Left ventricle myocardium inferior (tissue), 1 donor: ENCODE measurements around the gene ZNF804B. TPM values are rescaled to one million over a fixed set of nuclear protein-coding genes. Genes with fewer than 3 reads are reported as not detected.

Experiments
- DNase-seq: peaks from one replicate; pipeline ENCODE4 v3.0.0-alpha.2; 2020
- H3K27ac ChIP-seq: fragments of 200-600 bp; replicated peaks from 2 replicates; pipeline ENCODE4 v1.8.0; 2021
- H3K27me3 ChIP-seq: fragments of 200-600 bp; 2 replicates; pipeline ENCODE4 v1.8.0; 2021; ENCODE audit warnings: low read depth
- H3K36me3 ChIP-seq: fragments of 200-600 bp; 2 replicates; pipeline ENCODE4 v1.8.0; 2021
- H3K4me1 ChIP-seq: fragments of 200-600 bp; 2 replicates; pipeline ENCODE4 v1.8.0; 2021
- H3K4me3 ChIP-seq: fragments of 200-600 bp; 2 replicates; pipeline ENCODE4 v1.8.0; 2021; ENCODE audit warnings: mild to moderate bottlenecking, moderate library complexity
- H3K9me3 ChIP-seq: fragments of 200-600 bp; replicated peaks from 2 replicates; pipeline ENCODE4 v1.8.0; 2021
- intact Hi-C: fragments of 100-400 bp; cut with micrococcal nuclease; formaldehyde crosslinking; loops from one replicate; pipeline ENCODE4 v1.11.0; 2022
- total RNA-seq: library from RNA; stranded (reverse); fragmentation: NEBNext Ultra II Directional; extraction: Animal tissue kit (Norgen Biotek cat#: 25700); gene quantifications from one replicate; pipeline ENCODE4 v1.2.1, GENCODE V29; 2021
- TF ChIP-seq, protein P1 (sequence below): fragments of 200-600 bp; IDR thresholded peaks from 2 replicates; pipeline ENCODE4 v1.8.0; 2021; ENCODE audit warnings: antibody characterized with exemption, mild to moderate bottlenecking, borderline replicate concordance
- donor health status: DM: no; HTN: yes; CAD: no; lungs with severe emphysema.

ZNF804B gene
- total RNA-seq, 1 donor from 2014 or later: not detected

DNA sequence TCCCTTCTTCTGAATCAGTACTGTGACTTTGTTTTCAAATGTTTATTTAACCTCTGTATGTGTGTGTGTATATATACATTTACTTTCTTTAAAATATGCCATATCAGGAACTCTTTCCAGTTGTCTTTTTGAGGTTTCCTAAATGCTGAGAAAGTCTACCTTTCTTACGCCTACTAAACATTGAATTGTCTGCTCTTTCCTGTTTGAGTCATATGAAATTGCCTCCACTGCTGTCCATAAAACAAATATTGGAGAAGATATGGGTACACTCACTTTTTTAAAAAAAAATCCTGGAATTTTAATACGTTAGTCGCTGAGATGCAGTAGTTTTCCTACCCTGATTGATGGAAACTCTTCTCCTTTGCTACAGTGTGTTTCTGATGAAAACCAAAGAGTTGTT, 334.8 kb downstream of the ZNF804B start:
- H3K9me3 ChIP-seq: peaks cover 3% of the 10 kb centered on the region
- intact Hi-C loops: no loop called here
- H3K27ac ChIP-seq: no peak overlapping the region
- no peak for DNase-seq
- no peaks in the 10 kb centered on the region for H3K27me3 ChIP-seq
- H3K36me3 ChIP-seq: no peaks in the 10 kb centered on the region
- H3K4me1 ChIP-seq: no peaks in the 10 kb centered on the region
- H3K4me3 ChIP-seq: no peak overlapping the region
- TF ChIP-seq, protein P1, sequence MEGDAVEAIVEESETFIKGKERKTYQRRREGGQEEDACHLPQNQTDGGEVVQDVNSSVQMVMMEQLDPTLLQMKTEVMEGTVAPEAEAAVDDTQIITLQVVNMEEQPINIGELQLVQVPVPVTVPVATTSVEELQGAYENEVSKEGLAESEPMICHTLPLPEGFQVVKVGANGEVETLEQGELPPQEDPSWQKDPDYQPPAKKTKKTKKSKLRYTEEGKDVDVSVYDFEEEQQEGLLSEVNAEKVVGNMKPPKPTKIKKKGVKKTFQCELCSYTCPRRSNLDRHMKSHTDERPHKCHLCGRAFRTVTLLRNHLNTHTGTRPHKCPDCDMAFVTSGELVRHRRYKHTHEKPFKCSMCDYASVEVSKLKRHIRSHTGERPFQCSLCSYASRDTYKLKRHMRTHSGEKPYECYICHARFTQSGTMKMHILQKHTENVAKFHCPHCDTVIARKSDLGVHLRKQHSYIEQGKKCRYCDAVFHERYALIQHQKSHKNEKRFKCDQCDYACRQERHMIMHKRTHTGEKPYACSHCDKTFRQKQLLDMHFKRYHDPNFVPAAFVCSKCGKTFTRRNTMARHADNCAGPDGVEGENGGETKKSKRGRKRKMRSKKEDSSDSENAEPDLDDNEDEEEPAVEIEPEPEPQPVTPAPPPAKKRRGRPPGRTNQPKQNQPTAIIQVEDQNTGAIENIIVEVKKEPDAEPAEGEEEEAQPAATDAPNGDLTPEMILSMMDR: no peak

DNA sequence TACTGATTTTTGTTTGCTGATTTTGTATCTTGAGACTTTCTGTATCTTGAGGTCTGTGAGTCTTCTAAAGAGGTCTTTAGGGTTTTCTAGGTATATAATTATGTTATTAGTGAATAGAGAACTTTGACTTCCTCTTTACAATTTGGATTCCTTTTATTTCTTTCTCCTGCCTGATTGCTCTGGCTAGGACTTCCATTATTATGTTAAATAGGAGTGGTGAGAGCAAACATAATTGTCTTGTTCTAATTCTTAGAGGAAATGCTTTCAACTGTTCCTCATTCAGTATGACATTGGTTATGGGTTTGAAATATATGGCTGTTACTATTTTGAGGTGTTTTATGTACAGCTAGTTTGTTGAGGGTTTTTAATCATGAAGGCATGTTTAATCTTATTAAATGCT, 344.1 kb downstream of the ZNF804B start:
- TF ChIP-seq, protein P1: no peak
- no peak for DNase-seq
- H3K4me3 ChIP-seq: no peak overlapping the region
- H3K4me1 ChIP-seq: no peaks in the 10 kb centered on the region
- intact Hi-C loops: no loop called here
- H3K9me3 ChIP-seq: no peaks in the 10 kb centered on the region
- H3K36me3 ChIP-seq: no peaks in the 10 kb centered on the region
- no peak overlapping the region for H3K27ac ChIP-seq
- no peaks in the 10 kb centered on the region for H3K27me3 ChIP-seq

DNA sequence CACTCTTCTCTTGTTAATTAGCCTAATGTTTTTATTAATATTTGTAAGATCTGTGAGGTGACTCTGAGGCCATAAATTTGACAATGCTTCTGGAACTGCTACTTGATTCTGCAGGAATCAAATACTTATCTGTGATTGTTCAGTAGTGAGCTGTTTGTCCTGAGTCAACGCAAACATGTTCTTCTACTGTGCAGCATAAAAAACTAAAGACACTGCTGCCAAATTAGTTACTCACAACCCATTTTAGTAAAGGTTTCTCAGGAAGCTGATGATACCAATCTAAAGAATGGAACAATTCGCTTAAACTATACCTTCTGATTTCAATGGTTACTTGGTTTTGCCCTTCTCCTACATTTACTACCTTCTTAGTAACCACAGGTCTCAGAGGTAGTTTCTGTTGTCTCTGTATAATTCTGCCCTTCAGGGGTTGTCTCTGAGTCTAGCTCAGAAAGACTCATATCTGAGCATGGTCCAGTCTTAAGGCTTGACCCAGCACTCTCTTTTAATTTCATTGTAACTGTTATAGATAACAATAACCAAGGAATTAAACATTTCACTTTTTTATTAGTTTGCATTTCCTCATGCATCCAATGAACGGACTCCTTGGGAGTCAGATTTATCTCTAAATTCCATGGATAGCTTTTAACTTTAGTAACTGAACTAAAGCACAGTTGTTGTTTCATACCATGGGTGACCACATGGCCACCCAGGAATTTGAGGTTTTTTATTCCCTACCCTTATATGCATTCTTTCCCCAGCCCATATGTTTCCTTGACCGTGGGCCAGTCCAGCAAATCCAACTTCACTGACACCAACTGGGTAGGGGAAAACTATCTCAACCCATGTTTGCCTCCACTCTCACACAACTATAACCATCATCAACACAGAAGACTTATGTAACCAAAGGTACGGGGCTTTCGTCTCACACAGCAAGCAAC, 345.5 kb downstream of the ZNF804B start:
- intact Hi-C loops: no loop called here
- TF ChIP-seq, protein P1: no peak

DNA sequence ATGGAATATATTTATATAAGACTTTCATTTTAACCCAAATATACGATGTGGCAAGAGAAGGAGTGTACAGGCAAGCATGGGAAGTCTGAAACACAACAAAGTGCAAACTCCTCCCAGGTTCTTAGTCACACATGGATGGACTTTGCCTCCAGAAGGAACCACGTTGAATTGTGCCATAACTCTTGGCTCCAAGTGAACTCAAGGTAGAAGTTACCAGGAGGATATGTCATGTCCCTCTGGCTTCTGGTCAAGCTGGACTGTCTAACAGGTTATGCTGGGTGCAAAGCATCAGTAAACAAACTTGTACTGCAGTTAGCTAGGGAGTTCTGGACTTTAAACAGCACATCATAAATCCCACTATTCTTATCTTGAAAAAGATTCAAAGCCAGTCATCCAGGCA, 364.4 kb downstream of the ZNF804B start:
- H3K27ac ChIP-seq: no peak overlapping the region
- TF ChIP-seq, protein P1: no peak
- H3K9me3 ChIP-seq: no peaks in the 10 kb centered on the region
- H3K36me3 ChIP-seq: no peaks in the 10 kb centered on the region
- H3K4me1 ChIP-seq: no peaks in the 10 kb centered on the region
- H3K27me3 ChIP-seq: no peaks in the 10 kb centered on the region
- H3K4me3 ChIP-seq: no peak overlapping the region
- intact Hi-C loops: no loop called here
- no peak for DNase-seq

More for the DNA sequence above, 345.5 kb downstream of the ZNF804B start:
- Histone ChIP-seq H3K4me3 (no peak overlapping the region), H3K27me3 (no peaks in the 10 kb centered on the region), H3K9me3 (no peaks in the 10 kb centered on the region), H3K36me3 (no peaks in the 10 kb centered on the region), H3K4me1 (no peaks in the 10 kb centered on the region), H3K27ac (no peak overlapping the region)
- DNase-seq: no peak

DNA sequence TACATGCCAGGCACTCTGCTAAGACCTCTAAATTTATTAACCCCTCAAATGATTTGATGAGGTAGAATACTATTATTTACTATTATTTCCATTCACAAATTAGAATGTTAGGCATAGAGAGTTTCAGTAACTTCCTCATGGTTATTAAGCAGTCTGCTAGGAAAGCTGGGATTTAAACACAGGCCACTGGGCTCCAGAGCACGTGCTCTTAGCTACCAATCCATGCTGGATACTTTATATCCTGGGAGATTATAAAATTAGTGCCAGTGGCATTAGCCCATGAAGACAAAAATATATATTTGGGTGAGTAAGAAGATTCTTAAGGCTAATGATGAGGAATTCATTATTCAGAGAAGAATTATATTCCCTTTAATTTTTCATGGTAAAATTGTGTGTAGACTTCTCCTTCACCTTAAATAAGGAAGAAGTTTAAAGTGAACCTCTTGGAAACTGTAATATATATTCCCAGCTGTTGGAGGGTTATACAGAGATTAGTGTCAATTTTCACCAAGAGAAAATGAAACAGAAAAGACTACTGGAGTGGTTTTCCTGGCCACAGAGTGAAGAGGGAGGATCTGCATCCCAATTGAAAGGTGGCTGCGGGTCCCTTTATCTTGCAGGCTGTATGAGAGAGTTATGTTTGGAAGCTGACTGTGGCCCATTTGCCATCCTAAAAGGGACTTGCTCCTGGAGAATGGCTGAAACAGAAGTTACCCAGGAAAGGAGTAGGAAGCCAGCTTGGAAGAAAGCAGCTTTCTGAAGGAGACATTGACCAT, 370.3 kb downstream of the ZNF804B start:
- no peaks in the 10 kb centered on the region for H3K9me3 ChIP-seq
- intact Hi-C loops: no loop called here

More for the DNA sequence above, 370.3 kb downstream of the ZNF804B start:
- Histone ChIP-seq H3K36me3 (no peaks in the 10 kb centered on the region), H3K27me3 (no peaks in the 10 kb centered on the region), H3K4me3 (no peak overlapping the region), H3K27ac (no peak overlapping the region), H3K4me1 (no peaks in the 10 kb centered on the region)
- DNase-seq: no peak
- TF ChIP-seq, protein P1: no peak
